Measurements from ENCODE around the gene SLC9A3. TPM values are rescaled to one million over a fixed set of nuclear protein-coding genes. Genes with fewer than 3 reads are reported as not detected.

The SLC9A3 gene
- total RNA-seq, 1 donor from 2014 or later: 3.3 TPM

- no peak for DNase-seq
- Mint-ChIP-seq H3K27ac (peak overlapping the region; percentile 11), H3K36me3 (ENCODE audit: low read depth) (no peaks in the 10 kb centered on the region), H3K4me3 (no peak overlapping the region), H3K4me1 (peaks cover 21% of the 10 kb centered on the region), H3K27me3 (peaks cover 36% of the 10 kb centered on the region), H3K9me3 (no peaks in the 10 kb centered on the region)
- intact Hi-C loops (cut with micrococcal nuclease): no loop called here
These were observed 7.0 kb upstream of the SLC9A3 start for GRCh38 chr5:531101-531748.

GRCh38 chr5:530001-530955, 6.0 kb upstream of the SLC9A3 start:
- no peak overlapping the region for H3K27ac Mint-ChIP-seq
- H3K4me1 Mint-ChIP-seq: peaks cover 21% of the 10 kb centered on the region
- peak overlapping the region; percentile 8 for H3K4me3 Mint-ChIP-seq
- intact Hi-C loops (cut with micrococcal nuclease): no loop called here
- H3K36me3 Mint-ChIP-seq (ENCODE audit: low read depth): no peaks in the 10 kb centered on the region
- DNase-seq: no peak
- peaks cover 44% of the 10 kb centered on the region for H3K27me3 Mint-ChIP-seq
- no peaks in the 10 kb centered on the region for H3K9me3 Mint-ChIP-seq

- DNase-seq: peak; percentile 68
- H3K4me1 Mint-ChIP-seq: peaks cover 25% of the 10 kb centered on the region
- no peaks in the 10 kb centered on the region for H3K9me3 Mint-ChIP-seq
- peak overlapping the region; percentile 30 for H3K4me3 Mint-ChIP-seq
- H3K27me3 Mint-ChIP-seq: peaks cover 50% of the 10 kb centered on the region
- H3K27ac Mint-ChIP-seq: peak overlapping the region; percentile 49
- intact Hi-C loops (cut with micrococcal nuclease): loop anchor here (5.0 kb wide), 1 partner anchor 83 kb away; the partner anchor contains the start of gene CEP72
- H3K36me3 Mint-ChIP-seq (ENCODE audit: low read depth): no peaks in the 10 kb centered on the region
These were observed 4.6 kb upstream of the SLC9A3 start for GRCh38 chr5:528629-529511.

- Mint-ChIP-seq H3K4me1 (peaks cover 25% of the 10 kb centered on the region), H3K9me3 (no peaks in the 10 kb centered on the region), H3K27ac (no peak overlapping the region), H3K4me3 (peak overlapping the region; percentile 63), H3K36me3 (ENCODE audit: low read depth) (no peaks in the 10 kb centered on the region), H3K27me3 (peaks cover 57% of the 10 kb centered on the region)
- intact Hi-C loops (cut with micrococcal nuclease): loop anchor here (5.0 kb wide), 1 partner anchor 84 kb away; the partner anchor contains the start of gene CEP72
- DNase-seq: peak; percentile 82
These were observed 3.7 kb upstream of the SLC9A3 start for GRCh38 chr5:527646-528628.

GRCh38 chr5:526456-527088, 2.3 kb upstream of the SLC9A3 start:
- Mint-ChIP-seq H3K4me3 (peak overlapping the region; percentile 63), H3K27ac (no peak overlapping the region)
- intact Hi-C loops (cut with micrococcal nuclease): loop anchor here (5.0 kb wide), 1 partner anchor 86 kb away; the partner anchor contains the start of gene CEP72

DNA sequence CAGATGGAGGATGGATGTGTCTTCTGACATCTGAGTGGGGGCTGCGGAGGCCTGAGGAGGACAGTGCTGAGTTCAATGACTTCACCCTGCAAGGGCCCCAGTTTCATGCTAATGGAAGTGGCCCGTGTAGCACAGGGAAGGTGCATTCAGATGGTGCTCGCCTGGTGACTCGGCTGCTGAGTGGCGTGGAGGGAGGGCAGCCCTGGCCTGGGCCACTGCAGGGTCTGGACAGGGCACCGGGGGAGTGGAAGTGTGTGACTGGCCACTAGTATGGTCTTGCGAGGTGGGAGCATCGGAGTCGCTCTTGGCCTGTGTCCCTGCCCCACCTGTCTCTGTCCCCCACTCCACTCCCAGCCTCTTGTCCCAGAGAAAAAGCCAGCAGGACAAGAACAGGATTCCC, 1.7 kb upstream of the SLC9A3 start:
- H3K4me1 Mint-ChIP-seq: peaks cover 25% of the 10 kb centered on the region
- no peak for DNase-seq
- no peak overlapping the region for H3K27ac Mint-ChIP-seq
- peaks cover 65% of the 10 kb centered on the region for H3K27me3 Mint-ChIP-seq
- H3K4me3 Mint-ChIP-seq: no peak overlapping the region
- intact Hi-C loops (cut with micrococcal nuclease): loop anchor here (5.0 kb wide), 1 partner anchor 86 kb away; the partner anchor contains the start of gene CEP72
- no peaks in the 10 kb centered on the region for H3K36me3 Mint-ChIP-seq (ENCODE audit: low read depth)
- H3K9me3 Mint-ChIP-seq: no peaks in the 10 kb centered on the region

More at GRCh38 chr5:526456-527088, 2.3 kb upstream of the SLC9A3 start:
- DNase-seq: no peak
- H3K36me3 Mint-ChIP-seq (ENCODE audit: low read depth): no peaks in the 10 kb centered on the region
- H3K9me3 Mint-ChIP-seq: no peaks in the 10 kb centered on the region
- peaks cover 25% of the 10 kb centered on the region for H3K4me1 Mint-ChIP-seq
- H3K27me3 Mint-ChIP-seq: peaks cover 64% of the 10 kb centered on the region

GRCh38 chr5:524973-525761, 918 bp upstream of the SLC9A3 start:
- peak overlapping the region; percentile 47 for H3K4me3 Mint-ChIP-seq
- H3K9me3 Mint-ChIP-seq: no peaks in the 10 kb centered on the region
- peaks cover 58% of the 10 kb centered on the region for H3K27me3 Mint-ChIP-seq
- H3K4me1 Mint-ChIP-seq: peaks cover 23% of the 10 kb centered on the region
- H3K36me3 Mint-ChIP-seq (ENCODE audit: low read depth): no peaks in the 10 kb centered on the region
- DNase-seq: no peak
- peak overlapping the region; percentile 37 for H3K27ac Mint-ChIP-seq
- intact Hi-C loops (cut with micrococcal nuclease): loop anchor here (5.0 kb wide), 1 partner anchor 87 kb away; the partner anchor contains the start of gene CEP72

DNA sequence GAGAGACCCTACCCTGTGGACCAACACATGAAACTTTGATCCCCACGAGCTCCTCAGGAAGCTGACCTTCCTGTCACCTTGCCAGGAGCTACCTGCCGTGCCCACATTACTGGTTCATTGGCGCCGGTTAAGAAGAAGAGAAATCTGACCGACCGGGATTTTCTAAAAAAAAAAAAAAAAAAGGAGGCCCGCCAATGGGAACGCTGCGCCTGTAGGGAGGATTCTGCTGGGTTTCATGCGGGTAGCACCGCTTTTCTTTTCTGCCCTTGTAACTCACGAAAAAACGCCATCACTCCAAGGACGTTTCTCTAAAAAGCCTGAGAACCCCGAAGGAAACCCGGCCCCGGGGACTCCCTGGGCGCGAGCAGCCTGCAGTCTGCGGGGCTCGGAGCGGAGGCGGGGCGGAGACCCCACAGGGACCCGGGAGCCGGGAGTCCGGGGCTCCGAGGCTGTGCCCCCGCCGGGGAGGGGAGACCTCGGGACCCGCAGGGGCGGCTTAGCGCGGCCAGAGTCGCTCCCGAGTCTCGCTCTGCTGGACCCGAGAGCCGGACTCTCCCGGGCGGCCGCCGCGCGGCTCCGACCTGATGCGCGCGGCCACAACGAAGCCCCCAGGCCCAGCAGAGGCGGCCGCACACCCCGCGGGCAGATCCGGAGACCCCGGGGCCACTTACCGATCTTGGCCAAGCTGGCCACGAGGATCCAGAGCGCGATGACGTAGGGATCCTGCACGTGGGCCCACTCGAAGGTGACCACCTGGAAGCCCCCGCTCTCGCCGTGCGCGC, 617 bp downstream of the SLC9A3 start:
- peaks cover 15% of the 10 kb centered on the region for H3K4me1 Mint-ChIP-seq
- H3K4me3 Mint-ChIP-seq: no peak overlapping the region
- H3K36me3 Mint-ChIP-seq (ENCODE audit: low read depth): no peaks in the 10 kb centered on the region
- peaks cover 44% of the 10 kb centered on the region for H3K27me3 Mint-ChIP-seq
- intact Hi-C loops (cut with micrococcal nuclease): no loop called here
- DNase-seq: no peak
- no peaks in the 10 kb centered on the region for H3K9me3 Mint-ChIP-seq
- no peak overlapping the region for H3K27ac Mint-ChIP-seq

DNA sequence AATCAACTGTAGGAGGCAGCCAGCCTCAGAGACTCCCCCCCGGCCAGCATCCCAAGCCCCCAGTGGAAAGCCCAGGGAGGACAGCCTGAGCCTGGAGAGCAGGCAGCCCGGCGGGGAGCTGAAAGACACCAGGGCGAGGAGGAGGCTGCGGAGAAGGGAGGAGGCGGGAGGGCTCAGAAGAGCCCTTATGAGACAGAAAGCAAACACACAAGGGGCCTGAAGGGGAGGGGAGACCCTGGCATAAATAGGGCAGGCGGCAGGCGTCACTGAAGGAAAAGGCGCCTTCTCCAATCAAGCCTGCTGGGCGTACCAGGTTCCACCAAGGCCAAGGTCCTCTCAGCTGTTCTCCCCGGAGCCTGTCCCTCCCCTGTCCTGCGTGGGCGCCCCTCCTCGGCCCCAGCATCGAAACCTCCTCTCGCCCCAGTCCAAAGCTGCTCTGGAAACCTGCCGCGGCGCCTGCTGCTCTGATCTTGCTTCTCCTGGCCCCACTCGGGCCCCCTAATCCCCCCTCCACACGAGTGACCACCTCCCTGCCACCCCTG, 1.3 kb downstream of the SLC9A3 start:
- H3K4me3 Mint-ChIP-seq: no peak overlapping the region
- intact Hi-C loops (cut with micrococcal nuclease): no loop called here
- no peak overlapping the region for H3K27ac Mint-ChIP-seq
- peaks cover under 1% of the 10 kb centered on the region for H3K9me3 Mint-ChIP-seq
- DNase-seq: no peak
- H3K36me3 Mint-ChIP-seq (ENCODE audit: low read depth): no peaks in the 10 kb centered on the region
- H3K27me3 Mint-ChIP-seq: peaks cover 44% of the 10 kb centered on the region
- peaks cover 15% of the 10 kb centered on the region for H3K4me1 Mint-ChIP-seq

DNA sequence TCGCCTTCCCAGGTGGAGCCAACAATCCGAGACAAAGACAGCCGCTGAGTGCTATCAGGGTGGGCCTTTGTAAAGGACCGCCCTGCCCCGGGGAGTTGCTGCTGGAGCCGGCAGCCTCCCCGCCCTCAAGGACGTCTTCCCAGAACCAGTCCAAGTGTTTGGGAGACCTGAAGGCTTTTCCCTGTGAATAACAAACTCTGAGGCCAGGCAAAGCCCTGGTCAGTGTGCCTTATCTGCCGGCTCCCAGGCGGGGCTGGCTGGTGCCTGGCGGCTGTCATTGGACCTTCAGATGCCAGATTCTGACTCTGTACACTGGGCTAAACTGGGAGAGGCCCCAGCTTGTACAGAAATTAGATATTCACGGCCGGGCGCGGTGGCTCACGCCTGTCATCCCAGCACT, 2.1 kb downstream of the SLC9A3 start:
- no peak for DNase-seq
- intact Hi-C loops (cut with micrococcal nuclease): no loop called here
- Mint-ChIP-seq H3K36me3 (ENCODE audit: low read depth) (no peaks in the 10 kb centered on the region), H3K27me3 (peaks cover 46% of the 10 kb centered on the region), H3K4me1 (peaks cover 8% of the 10 kb centered on the region), H3K9me3 (peaks cover 9% of the 10 kb centered on the region), H3K4me3 (no peak overlapping the region), H3K27ac (no peak overlapping the region)

- no peaks in the 10 kb centered on the region for H3K36me3 Mint-ChIP-seq (ENCODE audit: low read depth)
- peaks cover 12% of the 10 kb centered on the region for H3K9me3 Mint-ChIP-seq
- peaks cover 48% of the 10 kb centered on the region for H3K27me3 Mint-ChIP-seq
- H3K4me1 Mint-ChIP-seq: peaks cover 4% of the 10 kb centered on the region
- H3K4me3 Mint-ChIP-seq: no peak overlapping the region
- intact Hi-C loops (cut with micrococcal nuclease): no loop called here
- H3K27ac Mint-ChIP-seq: no peak overlapping the region
- no peak for DNase-seq
These were observed 2.6 kb downstream of the SLC9A3 start for GRCh38 chr5:521680-522079.
